Measurements from ENCODE around the gene UBTF.

The UBTF gene

DNA sequence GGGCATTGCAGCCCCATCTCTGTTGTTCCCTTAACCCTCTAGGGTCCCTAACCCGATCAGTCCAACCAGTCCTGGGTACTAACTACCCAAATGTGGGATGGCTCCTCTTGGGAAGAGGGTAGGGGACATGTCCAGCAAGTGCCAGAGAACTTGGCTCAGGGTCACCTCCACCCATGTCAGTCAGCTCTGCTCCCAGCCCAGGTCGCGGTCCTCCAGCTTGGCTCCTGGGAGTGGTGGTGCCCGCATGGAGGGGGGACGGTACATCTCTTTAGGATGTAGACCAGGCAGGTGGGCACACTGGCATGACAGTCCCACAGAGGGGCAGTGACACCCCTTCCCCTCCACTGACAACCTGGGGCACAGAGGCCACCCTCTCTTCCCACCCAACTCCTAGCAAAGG, 26.7 kb downstream of the UBTF start:
- Histone ChIP-seq H3K27ac (no peak overlapping the region), H3K36me3 (peaks cover 75% of the 10 kb centered on the region), H3K4me3 (ENCODE audit: low read depth, low read length) (no peak overlapping the region), H3K9me3 (ENCODE audit: severe bottlenecking) (no peaks in the 10 kb centered on the region), H3K27me3 (ENCODE audit: insufficient read depth, low read depth, severe bottlenecking) (no peaks in the 10 kb centered on the region)
- DNase-seq = no peak
- TF ChIP-seq, protein P1, sequence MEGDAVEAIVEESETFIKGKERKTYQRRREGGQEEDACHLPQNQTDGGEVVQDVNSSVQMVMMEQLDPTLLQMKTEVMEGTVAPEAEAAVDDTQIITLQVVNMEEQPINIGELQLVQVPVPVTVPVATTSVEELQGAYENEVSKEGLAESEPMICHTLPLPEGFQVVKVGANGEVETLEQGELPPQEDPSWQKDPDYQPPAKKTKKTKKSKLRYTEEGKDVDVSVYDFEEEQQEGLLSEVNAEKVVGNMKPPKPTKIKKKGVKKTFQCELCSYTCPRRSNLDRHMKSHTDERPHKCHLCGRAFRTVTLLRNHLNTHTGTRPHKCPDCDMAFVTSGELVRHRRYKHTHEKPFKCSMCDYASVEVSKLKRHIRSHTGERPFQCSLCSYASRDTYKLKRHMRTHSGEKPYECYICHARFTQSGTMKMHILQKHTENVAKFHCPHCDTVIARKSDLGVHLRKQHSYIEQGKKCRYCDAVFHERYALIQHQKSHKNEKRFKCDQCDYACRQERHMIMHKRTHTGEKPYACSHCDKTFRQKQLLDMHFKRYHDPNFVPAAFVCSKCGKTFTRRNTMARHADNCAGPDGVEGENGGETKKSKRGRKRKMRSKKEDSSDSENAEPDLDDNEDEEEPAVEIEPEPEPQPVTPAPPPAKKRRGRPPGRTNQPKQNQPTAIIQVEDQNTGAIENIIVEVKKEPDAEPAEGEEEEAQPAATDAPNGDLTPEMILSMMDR (IDR thresholded peaks at IDR 0.05; ENCODE audit: low read depth, low read length) = no peak

DNA sequence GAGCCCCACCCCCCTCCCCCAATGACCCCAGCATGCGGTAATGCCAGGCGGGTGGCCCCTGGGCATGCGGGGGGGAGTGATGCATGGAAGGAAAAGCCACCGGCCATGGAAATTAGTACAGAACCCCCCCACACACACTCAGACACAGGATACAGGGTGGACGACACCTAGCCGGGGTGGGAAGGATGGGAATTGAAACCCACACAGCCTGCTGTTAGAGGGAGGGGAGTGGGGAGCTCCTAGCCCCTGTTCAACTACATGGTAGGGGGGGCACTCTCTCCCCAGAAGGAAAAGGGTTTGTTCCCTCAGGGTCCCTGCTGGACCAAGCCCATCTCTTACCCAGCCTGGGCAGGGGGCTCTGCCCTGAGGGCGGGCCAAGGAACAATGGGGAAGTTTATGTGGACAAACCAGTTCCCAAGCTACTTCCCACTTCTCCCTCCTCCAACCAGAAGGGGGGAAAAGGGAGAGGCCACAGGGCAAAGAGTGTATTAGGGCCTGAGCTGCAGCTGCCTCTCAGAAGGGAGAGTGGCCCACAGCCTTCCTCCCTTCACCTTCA, 27.5 kb downstream of the UBTF start:
- H3K4me3 ChIP-seq (ENCODE audit: low read depth, low read length) = no peak overlapping the region
- H3K9me3 ChIP-seq (ENCODE audit: severe bottlenecking) = no peaks in the 10 kb centered on the region
- H3K27ac ChIP-seq = 0 out of 2 replicates have a peak overlapping the region, but pooled peaks have one; percentile 21
- peaks cover 68% of the 10 kb centered on the region for H3K36me3 ChIP-seq
- TF ChIP-seq, protein P1 (IDR thresholded peaks at IDR 0.05; ENCODE audit: low read depth, low read length) = no peak
- no peaks in the 10 kb centered on the region for H3K27me3 ChIP-seq (ENCODE audit: insufficient read depth, low read depth, severe bottlenecking)
- DNase-seq = no peak

GRCh38 chr17:44191369-44191768, 28.1 kb downstream of the UBTF start:
- Histone ChIP-seq H3K4me3 (ENCODE audit: low read depth, low read length) (no peak overlapping the region), H3K27me3 (ENCODE audit: insufficient read depth, low read depth, severe bottlenecking) (no peaks in the 10 kb centered on the region), H3K9me3 (ENCODE audit: severe bottlenecking) (no peaks in the 10 kb centered on the region), H3K36me3 (peaks cover 62% of the 10 kb centered on the region), H3K27ac (peak overlapping the region; percentile 14; the same call in 1 of the 2 replicates)
- TF ChIP-seq, protein P1 (IDR thresholded peaks at IDR 0.05; ENCODE audit: low read depth, low read length) = no peak
- DNase-seq = no peak

- no peaks in the 10 kb centered on the region for H3K27me3 ChIP-seq (ENCODE audit: insufficient read depth, low read depth, severe bottlenecking)
- peaks cover 55% of the 10 kb centered on the region for H3K36me3 ChIP-seq
- no peak for DNase-seq
- H3K27ac ChIP-seq = no peak overlapping the region
- TF ChIP-seq, protein P1 (IDR thresholded peaks at IDR 0.05; ENCODE audit: low read depth, low read length) = no peak
- no peaks in the 10 kb centered on the region for H3K9me3 ChIP-seq (ENCODE audit: severe bottlenecking)
- H3K4me3 ChIP-seq (ENCODE audit: low read depth, low read length) = no peak overlapping the region
These were observed 29.0 kb downstream of the UBTF start for GRCh38 chr17:44190481-44190880.

GRCh38 chr17:44188576-44189403, 30.7 kb downstream of the UBTF start:
- no peak overlapping the region for H3K4me3 ChIP-seq (ENCODE audit: low read depth, low read length)
- H3K9me3 ChIP-seq (ENCODE audit: severe bottlenecking) = no peaks in the 10 kb centered on the region
- no peaks in the 10 kb centered on the region for H3K27me3 ChIP-seq (ENCODE audit: insufficient read depth, low read depth, severe bottlenecking)
- H3K27ac ChIP-seq = no peak overlapping the region
- TF ChIP-seq, protein P1 (IDR thresholded peaks at IDR 0.05; ENCODE audit: low read depth, low read length) = no peak
- no peak for DNase-seq
- H3K36me3 ChIP-seq = peaks cover 52% of the 10 kb centered on the region
